Measurements from ENCODE around the gene PDE1A. TPM values are rescaled to one million over a fixed set of nuclear protein-coding genes. Genes with fewer than 3 reads are reported as not detected.

The PDE1A gene
- polyA plus RNA-seq, 2 of the 4 experiments (the other 2 are of a cell fraction), result 0.28 to 3.2 TPM

DNA sequence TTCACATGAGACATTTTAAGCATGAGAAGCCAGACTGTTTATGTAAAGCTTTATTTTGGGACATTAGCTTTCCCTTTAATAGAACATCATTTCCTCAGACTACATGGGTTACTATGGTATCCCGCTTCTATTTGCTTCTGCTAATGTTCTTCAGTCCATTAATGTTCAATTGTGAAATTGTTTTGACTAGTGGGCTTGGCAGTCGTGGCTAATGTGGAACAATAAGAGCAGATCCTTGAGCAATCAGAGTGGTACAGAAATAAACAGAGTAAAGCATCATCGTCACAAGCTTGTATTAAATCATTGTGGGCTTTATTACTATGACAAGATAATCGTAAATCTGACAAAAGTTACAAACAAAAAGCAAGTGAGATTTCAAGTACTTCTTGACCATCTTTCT, 60.2 kb downstream of the PDE1A start (continued):
- TF ChIP-seq CHD2 (IDR thresholded peaks at IDR 0.05; ENCODE audit: low read length, partially characterized antibody) (no peak), NPAS2 (CRISPR knock-in tag; IDR thresholded peaks at IDR 0.05; ENCODE audit: borderline replicate concordance) (no peak), PHF8 (IDR thresholded peaks at IDR 0.05; ENCODE audit: borderline replicate concordance, low read depth) (no peak), HMGXB4 (CRISPR knock-in tag; IDR thresholded peaks at IDR 0.05; ENCODE audit: borderline replicate concordance) (no peak), RNF2 (IDR thresholded peaks at IDR 0.05; ENCODE audit: borderline replicate concordance, low read depth) (no peak), HOXB13 (CRISPR knock-in tag; IDR thresholded peaks at IDR 0.05; ENCODE audit: low read depth) (no peak), MYC (IDR thresholded peaks at IDR 0.05; ENCODE audit: borderline replicate concordance, low read length) (no peak), CEBPB (IDR thresholded peaks at IDR 0.05) (peak; percentile 92 to 94), FOSL2 (IDR thresholded peaks at IDR 0.05) (no peak), FOSL2 (CRISPR knock-in tag; IDR thresholded peaks at IDR 0.05) (peak; percentile 72), PBX3 (IDR thresholded peaks at IDR 0.05) (no peak), JUN (IDR thresholded peaks at IDR 0.05) (peak; percentile 57 to 94; a peak in 3 of 5 replicates), SMC3 (IDR thresholded peaks at IDR 0.05) (peak; percentile 48; the same call in 2 of the 3 replicates), FOXS1 (CRISPR knock-in tag; IDR thresholded peaks at IDR 0.05) (no peak), ESRRA (IDR thresholded peaks at IDR 0.05; ENCODE audit: borderline replicate concordance, low read length) (no peak), HOXA7 (CRISPR knock-in tag; IDR thresholded peaks at IDR 0.05) (no peak), ELK1 (IDR thresholded peaks at IDR 0.05; ENCODE audit: low read depth, low read length) (no peak), RFX5 (IDR thresholded peaks at IDR 0.05) (no peak), KDM1A (IDR thresholded peaks at IDR 0.05; ENCODE audit: low read depth) (no peak), EHF (CRISPR knock-in tag; IDR thresholded peaks at IDR 0.05) (no peak), ZC3H11A (IDR thresholded peaks at IDR 0.05) (no peak), TP53 (CRISPR knock-in tag; IDR thresholded peaks at IDR 0.05) (no peak), HOXB5 (CRISPR knock-in tag; IDR thresholded peaks at IDR 0.05) (no peak), RAD21 (conservative IDR thresholded peaks at IDR 0.05 in 1 of 2, IDR thresholded peaks at IDR 0.05 in 1 of 2) (peak in 1 of 2 experiments; percentile 54; a peak in 3 of 5 replicates), CHD4 (IDR thresholded peaks at IDR 0.05; ENCODE audit: borderline replicate concordance) (no peak), POLR2AphosphoS2 (conservative IDR thresholded peaks at IDR 0.05; ENCODE audit: low read length) (no peak), HDAC2 (IDR thresholded peaks at IDR 0.05) (no peak), BCL3 (IDR thresholded peaks at IDR 0.05) (peak; percentile 91; the same call in 2 of the 3 replicates), KDM5A (IDR thresholded peaks at IDR 0.05) (no peak), MAFK (IDR thresholded peaks at IDR 0.05; ENCODE audit: partially characterized antibody) (no peak), ZNF302 (CRISPR knock-in tag; IDR thresholded peaks at IDR 0.05) (no peak), TFCP2L1 (CRISPR knock-in tag; IDR thresholded peaks at IDR 0.05) (no peak), JUNB (IDR thresholded peaks at IDR 0.05) (peak; percentile 86), CBX2 (IDR thresholded peaks at IDR 0.05; ENCODE audit: borderline replicate concordance, low read depth) (no peak)
- TF ChIP-seq, protein P1, sequence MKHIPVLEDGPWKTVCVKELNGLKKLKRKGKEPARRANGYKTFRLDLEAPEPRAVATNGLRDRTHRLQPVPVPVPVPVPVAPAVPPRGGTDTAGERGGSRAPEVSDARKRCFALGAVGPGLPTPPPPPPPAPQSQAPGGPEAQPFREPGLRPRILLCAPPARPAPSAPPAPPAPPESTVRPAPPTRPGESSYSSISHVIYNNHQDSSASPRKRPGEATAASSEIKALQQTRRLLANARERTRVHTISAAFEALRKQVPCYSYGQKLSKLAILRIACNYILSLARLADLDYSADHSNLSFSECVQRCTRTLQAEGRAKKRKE (CRISPR knock-in tag; IDR thresholded peaks at IDR 0.05; ENCODE audit: low read depth), result no peak
- TF ChIP-seq, protein P2, sequence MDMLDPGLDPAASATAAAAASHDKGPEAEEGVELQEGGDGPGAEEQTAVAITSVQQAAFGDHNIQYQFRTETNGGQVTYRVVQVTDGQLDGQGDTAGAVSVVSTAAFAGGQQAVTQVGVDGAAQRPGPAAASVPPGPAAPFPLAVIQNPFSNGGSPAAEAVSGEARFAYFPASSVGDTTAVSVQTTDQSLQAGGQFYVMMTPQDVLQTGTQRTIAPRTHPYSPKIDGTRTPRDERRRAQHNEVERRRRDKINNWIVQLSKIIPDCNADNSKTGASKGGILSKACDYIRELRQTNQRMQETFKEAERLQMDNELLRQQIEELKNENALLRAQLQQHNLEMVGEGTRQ (IDR thresholded peaks at IDR 0.05), result no peak

Measured in A549 (cell line).